HepG2 (cell line): ENCODE measurements around the gene R3HCC1L. TPM values are rescaled to one million over a fixed set of nuclear protein-coding genes. Genes with fewer than 3 reads are reported as not detected.

ENCODE experiments used
- CEBPB ChIP-seq: IDR thresholded peaks from 2 replicates; pipeline ENCODE4 v1.6.1; 2011; ENCODE audit warnings: low read depth, low read length, improper control_type of control experiment, borderline replicate concordance
- CSRNP1 ChIP-seq: sonication (generic); formaldehyde crosslinking; IDR thresholded peaks from 2 replicates; pipeline ENCODE4 v1.8.1; 2023; ENCODE audit warnings: mild to moderate bottlenecking, missing genetic modification reagents
- GLMP ChIP-seq: sonication (generic); formaldehyde crosslinking; IDR thresholded peaks from 2 replicates; pipeline ENCODE4 v1.9.0; 2021; ENCODE audit warnings: missing genetic modification reagents, mild to moderate bottlenecking, borderline replicate concordance
- HDAC2 ChIP-seq: sonication (generic); formaldehyde crosslinking; IDR thresholded peaks from 2 replicates; pipeline ENCODE4 v1.4.0; 2020; ENCODE audit warnings: missing genetic modification reagents
- KDM5B ChIP-seq: sonication (generic); formaldehyde crosslinking; IDR thresholded peaks from 2 replicates; pipeline ENCODE4 v1.4.0; 2020; ENCODE audit warnings: missing genetic modification reagents, mild to moderate bottlenecking, borderline replicate concordance
- MTA1 ChIP-seq: sonication (generic); formaldehyde crosslinking; IDR thresholded peaks from 2 replicates; pipeline ENCODE4 v1.4.0; 2020; ENCODE audit warnings: missing genetic modification reagents, mild to moderate bottlenecking, borderline replicate concordance
- NFYB ChIP-seq: sonication (generic); formaldehyde crosslinking; IDR thresholded peaks from 2 replicates; pipeline ENCODE4 v1.4.0; 2020; ENCODE audit warnings: missing genetic modification reagents
- NFYC ChIP-seq: IDR thresholded peaks from 2 replicates; pipeline ENCODE4 v1.6.1; 2016; ENCODE audit warnings: missing genetic modification reagents, missing compliant biosample characterization
- POGZ ChIP-seq: sonication (generic); formaldehyde crosslinking; IDR thresholded peaks from 2 replicates; pipeline ENCODE4 v1.4.0; 2020; ENCODE audit warnings: mild to moderate bottlenecking, missing genetic modification reagents
- RAD21 ChIP-seq: fragments of 450-650 bp; formaldehyde crosslinking; IDR thresholded peaks from 2 replicates; pipeline ENCODE4 v1.5.0; 2020; ENCODE audit warnings: mild to moderate bottlenecking
- RBFOX2 ChIP-seq: fragments of 200-400 bp; formaldehyde crosslinking; IDR thresholded peaks from 2 replicates; pipeline ENCODE4 v1.6.1; 2017; ENCODE audit warnings: low read depth, mild to moderate bottlenecking, low read length
- TFDP1 ChIP-seq: IDR thresholded peaks from 2 replicates; pipeline ENCODE4 v1.6.1; 2016; ENCODE audit warnings: missing compliant biosample characterization, missing genetic modification reagents, borderline replicate concordance
- ZFP37 ChIP-seq: sonication (generic); formaldehyde crosslinking; IDR thresholded peaks from 2 replicates; pipeline ENCODE4 v1.4.0; 2020; ENCODE audit warnings: missing genetic modification reagents, borderline replicate concordance
- ZFX ChIP-seq: sonication (generic); formaldehyde crosslinking; IDR thresholded peaks from 2 replicates; pipeline ENCODE4 v1.4.0; 2020; ENCODE audit warnings: mild to moderate bottlenecking, low read depth, missing genetic modification reagents, moderate library complexity
- ZNF234 ChIP-seq: sonication (generic); formaldehyde crosslinking; conservative IDR thresholded peaks from 2 replicates; pipeline ENCODE4 v1.5.1; 2020; ENCODE audit warnings: mild to moderate bottlenecking, missing genetic modification reagents
- ZNF3 ChIP-seq: IDR thresholded peaks from 2 replicates; pipeline ENCODE4 v1.7.0; 2017; ENCODE audit warnings: inconsistent platforms
- ZNF335 ChIP-seq: sonication (generic); formaldehyde crosslinking; IDR thresholded peaks from 2 replicates; pipeline ENCODE4 v1.4.0; 2020; ENCODE audit warnings: missing genetic modification reagents
- ZNF33A ChIP-seq: sonication (generic); formaldehyde crosslinking; IDR thresholded peaks from 2 replicates; pipeline ENCODE4 v1.5.1; 2020; ENCODE audit warnings: missing genetic modification reagents, mild to moderate bottlenecking, moderate library complexity, borderline replicate concordance
- ZNF34 ChIP-seq: sonication (generic); formaldehyde crosslinking; IDR thresholded peaks from 2 replicates; pipeline ENCODE4 v1.4.0; 2020; ENCODE audit warnings: mild to moderate bottlenecking, missing genetic modification reagents, borderline replicate concordance
- ZNF383 ChIP-seq: sonication (generic); formaldehyde crosslinking; IDR thresholded peaks from 2 replicates; pipeline ENCODE4 v1.4.0; 2020; ENCODE audit warnings: missing genetic modification reagents, mild to moderate bottlenecking, borderline replicate concordance
- ZNF543 ChIP-seq: sonication (generic); formaldehyde crosslinking; IDR thresholded peaks from 2 replicates; pipeline ENCODE4 v1.4.0; 2020; ENCODE audit warnings: mild to moderate bottlenecking, missing genetic modification reagents
- ZNF619 ChIP-seq: sonication (generic); formaldehyde crosslinking; IDR thresholded peaks from 2 replicates; pipeline ENCODE4 v1.4.0; 2020; ENCODE audit warnings: mild to moderate bottlenecking, missing genetic modification reagents
- ZNF770 ChIP-seq: sonication (generic); formaldehyde crosslinking; IDR thresholded peaks from 2 replicates; pipeline ENCODE4 v1.5.0; 2020; ENCODE audit warnings: mild to moderate bottlenecking, missing genetic modification reagents
- ZSCAN12 ChIP-seq: sonication (generic); formaldehyde crosslinking; IDR thresholded peaks from 2 replicates; pipeline ENCODE4 v1.9.0; 2021; ENCODE audit warnings: mild to moderate bottlenecking, missing genetic modification reagents
- polyA plus RNA-seq, 8 experiments: library from polyadenylated mRNA; depleted of rRNA in 3 of 8; stranded (reverse) in 7 of 8; unstranded in 1 of 8; fragments of >200 nt; fragmentation: Illumina TruSeq in 4 of 8; extraction: Trizol in 4 of 8; gene quantifications; 2 replicates each; pipeline versions ENCODE4 v1.2.1 to v1.2.3, GENCODE V29; 2011 to 2016; ENCODE audit warnings: low read depth in 4 of 8, missing spikeins in 1 of 8, mixed read lengths in 1 of 8; ENCODE audit not compliant: insufficient read depth in 1 of 8
- total RNA-seq, 5 experiments: library from RNA; depleted of rRNA; stranded (reverse); fragments of >200 nt; fragmentation: Illumina TruSeq; extraction: Trizol; gene quantifications; 2 replicates each; pipeline ENCODE4 v1.2.3, GENCODE V29; 2016; ENCODE audit warnings: low read depth in 1 of 5

Gene R3HCC1L
- total and polyA plus RNA-seq, 2 of the 13 experiments (the other 11 are each of a cell fraction or from before 2014, with no cell fraction given), result 6.5 to 12.2 TPM

GRCh38 chr10:98134431-98135221 lies at the start of gene R3HCC1L (continued):
- TF ChIP-seq ZNF33A (CRISPR knock-in tag) (no peak), CEBPB (no peak), ZNF619 (CRISPR knock-in tag) (no peak), ZNF383 (CRISPR knock-in tag) (no peak), TFDP1 (CRISPR knock-in tag) (peak; percentile 76; the same call in 1 of the 2 replicates), ZNF770 (peak; percentile 94), ZNF3 (CRISPR knock-in tag) (no peak), RBFOX2 (peak; percentile 95), GLMP (CRISPR knock-in tag) (no peak), ZFP37 (CRISPR knock-in tag) (0 out of 2 replicates have a peak, but pooled peaks have one; percentile 23), KDM5B (CRISPR knock-in tag) (peak; percentile 66; the same call in 1 of the 2 replicates), ZNF335 (CRISPR knock-in tag) (no peak), POGZ (CRISPR knock-in tag) (peak; percentile 15; the same call in 1 of the 2 replicates), ZFX (CRISPR knock-in tag) (peak; percentile 80; the same call in 1 of the 2 replicates), RAD21 (CRISPR knock-in tag) (no peak), ZNF34 (no peak), HDAC2 (peak; percentile 56; the same call in 1 of the 2 replicates), NFYB (CRISPR knock-in tag) (peak; percentile 51), MTA1 (CRISPR knock-in tag) (no peak), CSRNP1 (CRISPR knock-in tag) (peak; percentile 73; the same call in 1 of the 2 replicates), ZSCAN12 (CRISPR knock-in tag) (no peak), NFYC (peak; percentile 44; the same call in 1 of the 2 replicates), ZNF543 (CRISPR knock-in tag) (peak; percentile 72), ZNF234 (CRISPR knock-in tag) (0 out of 2 replicates have a peak, but pooled peaks have one; percentile 50)
